Ovary (tissue), 9 donors: ENCODE measurements around the gene UBE2H. TPM values are rescaled to one million over a fixed set of nuclear protein-coding genes. Genes with fewer than 3 reads are reported as not detected.

Experiments
- DNase-seq, 5 donors: peaks; one replicate each; pipeline ENCODE4 v3.0.0-alpha.2; 2019 to 2020
- H3K27ac ChIP-seq, 2 donors: fragments of 200-600 bp; one replicate each; pipeline versions ENCODE4 v1.5.1 to v1.8.0; 2019 to 2022
- H3K27me3 ChIP-seq: fragments of 200-600 bp; one replicate; pipeline ENCODE4 v1.8.0; 2022
- H3K36me3 ChIP-seq: fragments of 200-600 bp; sonication (generic); one replicate; pipeline ENCODE4 v1.5.1; 2019
- H3K4me1 ChIP-seq: one replicate; pipeline ENCODE4 v1.8.1; 2013; ENCODE audit warnings: mild to moderate bottlenecking, moderate library complexity; ENCODE audit not compliant: insufficient read depth
- H3K4me3 ChIP-seq: fragments of 200-600 bp; sonication (generic); one replicate; pipeline ENCODE4 v1.5.1; 2017
- H3K9me3 ChIP-seq, 2 donors: fragments of 200-600 bp in 1 of 2; sonication (generic) in 1 of 2; one replicate each; pipeline versions ENCODE4 v1.5.1 to v1.8.1; 2013 to 2019; ENCODE audit warnings: mild to moderate bottlenecking in 1 of 2, moderate library complexity in 1 of 2
- EP300 ChIP-seq: sonication (generic); formaldehyde crosslinking; IDR thresholded peaks from one replicate; pipeline ENCODE4 v1.6.1; 2017; ENCODE audit warnings: antibody characterized with exemption
- POLR2A ChIP-seq: fragments of 450-650 bp; IDR thresholded peaks from one replicate; pipeline ENCODE4 v1.6.1; 2017; ENCODE audit warnings: antibody characterized with exemption, mild to moderate bottlenecking, moderate library complexity
- WGBS, 3 donors: extraction: QIAGEN DNeasy Blood & Tissue Kit in 1 of 3; methylation state at CpG; one replicate each; pipeline versions ENCODE4 v1.1.5 to v1.1.7; 2013 to 2017; 5-methylcytosine and 5-hydroxymethylcytosine counted together
- intact Hi-C, 4 donors: fragments of 100-400 bp; cut with DNase I; formaldehyde crosslinking; loops; one replicate each; pipeline versions ENCODE4 v1.11.0 to v1.15.1; 2022 to 2023
- polyA plus RNA-seq, 2 donors: library from polyadenylated mRNA; stranded (reverse); fragments of 200-250 nt in 1 of 2; fragments of 350-450 nt in 1 of 2; fragmentation: Illumina TruSeq in 1 of 2; extraction: RNeasy Lipid Tissue Mini Kit (QIAGEN cat#74804) in 1 of 2; gene quantifications; one replicate each; pipeline ENCODE4 v1.2.3, GENCODE V29; 2013 to 2014
- total RNA-seq, 7 donors: library from RNA; depleted of rRNA in 2 of 7; stranded (reverse); fragments of >200 nt in 2 of 7; fragmentation: NEBNext Ultra II Directional in 3 of 7; extraction: Animal tissue kit (Norgen Biotek cat#: 25700) in 3 of 7; gene quantifications; one replicate each; pipeline versions ENCODE4 v1.1.0 to v1.2.4, GENCODE V29; 2016 to 2023
- TF ChIP-seq, protein P1 (sequence below), 3 donors: fragments of 450-650 bp in 2 of 3; fragments of 200-600 bp in 1 of 3; IDR thresholded peaks; one replicate each; pipeline versions ENCODE4 v1.5.1 to v1.8.0; 2016 to 2022; ENCODE audit warnings: antibody characterized with exemption in 3 of 3, mild to moderate bottlenecking in 1 of 3
- donor health status: DM: no; HTN: no; CAD: no; lungs with moderate emphysema.
- donor health status: DM: no; HTN: no; CAD: no.
- donor health status: Bipolar disorder and iron deficiency.
- donor health status: DM: yes; HTN: yes; CAD: no.
- donor health status: DM: no; HTN: no; CAD: no.
- donor health status: DM: yes; HTN: yes; CAD: no.

Gene UBE2H
- total and polyA plus RNA-seq, 9 donors, result 38.1 to 149 (median 64.7) TPM

DNA sequence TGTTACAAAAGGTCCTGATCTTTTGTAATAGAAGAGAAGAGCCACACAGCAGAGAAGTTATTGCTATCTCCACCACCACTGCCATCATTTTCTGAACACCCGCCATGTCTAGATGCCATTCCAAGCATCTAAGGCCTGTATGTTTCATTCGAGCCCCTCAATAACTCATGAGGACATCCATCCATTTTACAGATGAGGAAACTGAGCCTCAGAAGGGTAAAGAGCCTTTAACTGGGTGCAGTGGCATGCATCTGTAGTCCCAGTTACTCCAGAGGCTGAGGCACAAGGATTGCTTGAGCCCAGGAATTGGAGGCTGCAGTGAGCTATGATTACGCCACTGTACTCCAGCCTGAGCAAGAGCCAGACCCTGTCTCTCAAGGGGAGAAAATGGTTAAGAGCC, 39.3 kb downstream of the UBE2H start:
- 95 to 98% (median 96%) methylated on average over 3 of the region's 3 CpGs for WGBS, 3 donors
- DNase-seq, result no peak
- Histone ChIP-seq H3K27ac (no peak overlapping the region), H3K4me3 (no peak overlapping the region), H3K9me3 (no peaks in the 10 kb centered on the region), H3K27me3 (no peaks in the 10 kb centered on the region), H3K36me3 (no peaks in the 10 kb centered on the region), H3K4me1 (peaks cover 10% of the 10 kb centered on the region)
- intact Hi-C loops, result no loop called here
- TF ChIP-seq POLR2A, result no peak
- TF ChIP-seq, protein P1, sequence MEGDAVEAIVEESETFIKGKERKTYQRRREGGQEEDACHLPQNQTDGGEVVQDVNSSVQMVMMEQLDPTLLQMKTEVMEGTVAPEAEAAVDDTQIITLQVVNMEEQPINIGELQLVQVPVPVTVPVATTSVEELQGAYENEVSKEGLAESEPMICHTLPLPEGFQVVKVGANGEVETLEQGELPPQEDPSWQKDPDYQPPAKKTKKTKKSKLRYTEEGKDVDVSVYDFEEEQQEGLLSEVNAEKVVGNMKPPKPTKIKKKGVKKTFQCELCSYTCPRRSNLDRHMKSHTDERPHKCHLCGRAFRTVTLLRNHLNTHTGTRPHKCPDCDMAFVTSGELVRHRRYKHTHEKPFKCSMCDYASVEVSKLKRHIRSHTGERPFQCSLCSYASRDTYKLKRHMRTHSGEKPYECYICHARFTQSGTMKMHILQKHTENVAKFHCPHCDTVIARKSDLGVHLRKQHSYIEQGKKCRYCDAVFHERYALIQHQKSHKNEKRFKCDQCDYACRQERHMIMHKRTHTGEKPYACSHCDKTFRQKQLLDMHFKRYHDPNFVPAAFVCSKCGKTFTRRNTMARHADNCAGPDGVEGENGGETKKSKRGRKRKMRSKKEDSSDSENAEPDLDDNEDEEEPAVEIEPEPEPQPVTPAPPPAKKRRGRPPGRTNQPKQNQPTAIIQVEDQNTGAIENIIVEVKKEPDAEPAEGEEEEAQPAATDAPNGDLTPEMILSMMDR (IDR thresholded peaks at IDR 0.05), result no peak
- no peak for TF ChIP-seq EP300

DNA sequence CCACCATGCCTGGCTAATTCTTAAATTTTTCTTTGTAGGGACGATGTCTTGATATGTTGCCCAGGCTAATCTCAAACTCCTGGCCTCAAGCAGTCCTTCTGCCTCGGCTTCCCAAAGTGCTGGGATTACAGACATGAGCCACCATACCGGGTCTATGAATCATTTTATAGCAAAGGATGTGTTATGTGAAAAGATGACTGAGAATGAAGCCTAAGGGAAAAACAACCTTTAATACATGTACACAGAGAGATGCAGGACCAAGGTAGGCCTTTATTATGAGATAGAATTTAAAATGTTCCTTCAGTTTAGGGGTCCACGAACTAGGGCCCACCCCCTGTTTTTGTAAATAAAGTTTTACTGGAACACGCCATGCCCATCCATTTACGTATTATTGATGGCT, 41.0 kb downstream of the UBE2H start:
- 84 to 93% (median 93%) methylated on average over 6 of the region's 6 CpGs for whole genome bisulfite sequencing, 3 donors
- intact Hi-C loops, result no loop called here

DNA sequence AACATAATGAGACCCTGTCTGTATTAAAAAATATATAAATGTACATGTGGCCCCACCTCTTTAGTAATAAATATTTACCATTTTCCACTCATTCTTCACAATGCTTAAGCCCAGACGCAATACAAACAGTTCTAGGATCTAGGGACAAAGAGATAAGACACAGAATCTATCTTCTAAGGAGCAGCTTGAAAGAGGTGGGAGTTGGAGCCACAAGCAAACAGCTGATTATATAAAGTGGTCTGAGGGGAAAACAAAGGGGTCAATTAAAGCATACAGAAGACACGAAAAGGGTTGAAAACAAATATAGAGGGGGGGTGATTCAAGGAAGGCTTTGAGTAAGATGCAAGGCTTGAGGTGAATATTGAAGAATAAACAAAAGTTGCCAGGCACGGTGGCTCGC, 43.1 kb downstream of the UBE2H start:
- Histone ChIP-seq H3K4me3 (no peak overlapping the region), H3K9me3 (no peaks in the 10 kb centered on the region), H3K27me3 (no peaks in the 10 kb centered on the region), H3K27ac (no peak overlapping the region), H3K4me1 (peaks cover 15% of the 10 kb centered on the region), H3K36me3 (no peaks in the 10 kb centered on the region)
- intact Hi-C loops, result no loop called here
- TF ChIP-seq, protein P1 (IDR thresholded peaks at IDR 0.05), result no peak
- no peak for TF ChIP-seq EP300
- no peak for TF ChIP-seq POLR2A
- no peak for DNase-seq
- WGBS, 3 donors, result 79 to 86% (median 81%) methylated on average over 4 of the region's 4 CpGs

More for the DNA sequence above, 41.0 kb downstream of the UBE2H start:
- H3K4me3 ChIP-seq, result no peak overlapping the region
- no peak for TF ChIP-seq EP300
- no peak for TF ChIP-seq POLR2A
- TF ChIP-seq, protein P1 (IDR thresholded peaks at IDR 0.05), result no peak
- no peaks in the 10 kb centered on the region for H3K27me3 ChIP-seq
- DNase-seq, result no peak
- no peak overlapping the region for H3K27ac ChIP-seq
- no peaks in the 10 kb centered on the region for H3K36me3 ChIP-seq
- H3K9me3 ChIP-seq, result no peaks in the 10 kb centered on the region
- peaks cover 12% of the 10 kb centered on the region for H3K4me1 ChIP-seq

DNA sequence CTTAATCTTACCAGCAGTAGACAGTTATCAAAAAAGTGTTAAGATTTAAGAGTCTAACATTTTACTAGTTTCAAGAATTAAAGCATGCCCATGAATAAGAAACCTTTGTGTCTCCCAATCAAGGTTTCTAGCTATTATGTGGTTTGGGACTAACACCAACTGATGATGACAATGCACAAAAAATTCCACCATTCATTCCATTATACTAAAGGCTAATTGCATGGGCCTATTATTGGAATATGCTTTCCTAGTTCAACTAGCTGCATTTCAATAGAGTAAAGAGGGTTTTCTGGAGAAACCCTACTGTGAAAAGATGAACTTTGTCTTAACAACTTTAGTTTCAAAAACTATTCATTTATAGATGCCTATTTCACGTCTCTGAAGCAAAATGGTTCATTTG, 44.6 kb downstream of the UBE2H start:
- Histone ChIP-seq H3K27ac (no peak overlapping the region), H3K9me3 (no peaks in the 10 kb centered on the region), H3K36me3 (no peaks in the 10 kb centered on the region), H3K4me3 (no peak overlapping the region), H3K4me1 (peaks cover 11% of the 10 kb centered on the region), H3K27me3 (no peaks in the 10 kb centered on the region)
- 86 to 88% (median 88%) methylated on average over 1 of the region's 1 CpG for WGBS, 3 donors
- intact Hi-C loops, result no loop called here
- TF ChIP-seq, protein P1 (IDR thresholded peaks at IDR 0.05), result no peak
- TF ChIP-seq EP300 (no peak), POLR2A (no peak)
- DNase-seq, result no peak
